HepG2 (cell line): Measurements from ENCODE around the gene SCP2. TPM values are rescaled to one million over a fixed set of nuclear protein-coding genes. Genes with fewer than 3 reads are reported as not detected.

ENCODE experiments used
- CREM ChIP-seq, 2 experiments: sonication (generic) in 1 of 2; formaldehyde crosslinking in 1 of 2; IDR thresholded peaks; 2 replicates each; pipeline versions ENCODE4 v1.4.0 to v1.6.1; 2016 to 2020; ENCODE audit warnings: antibody characterized with exemption in 1 of 2, mild to moderate bottlenecking in 1 of 2, missing genetic modification reagents in 1 of 2
- FOXC1 ChIP-seq: sonication (generic); formaldehyde crosslinking; IDR thresholded peaks from 2 replicates; pipeline ENCODE4 v1.8.0; 2022; ENCODE audit warnings: mild to moderate bottlenecking, missing genetic modification reagents, borderline replicate concordance
- LBX2 ChIP-seq: sonication (generic); formaldehyde crosslinking; IDR thresholded peaks from 2 replicates; pipeline ENCODE4 v1.5.0; 2020; ENCODE audit warnings: missing genetic modification reagents, mild to moderate bottlenecking, borderline replicate concordance
- NFAT5 ChIP-seq: sonication (generic); formaldehyde crosslinking; IDR thresholded peaks from 2 replicates; pipeline ENCODE4 v1.4.0; 2020; ENCODE audit warnings: missing genetic modification reagents
- PRMT3 ChIP-seq: sonication (generic); formaldehyde crosslinking; IDR thresholded peaks from 2 replicates; pipeline ENCODE4 v1.8.1; 2022; ENCODE audit warnings: low read depth, mild to moderate bottlenecking, moderate library complexity, missing genetic modification reagents, borderline replicate concordance
- RCOR2 ChIP-seq: IDR thresholded peaks from 2 replicates; pipeline ENCODE4 v1.6.1; 2016; ENCODE audit warnings: missing biosample characterization, missing genetic modification reagents
- TRIM24 ChIP-seq: sonication (generic); formaldehyde crosslinking; IDR thresholded peaks from 2 replicates; pipeline ENCODE4 v1.8.0; 2022; ENCODE audit warnings: mild to moderate bottlenecking, missing genetic modification reagents
- ZBTB37 ChIP-seq: sonication (generic); formaldehyde crosslinking; IDR thresholded peaks from 2 replicates; pipeline ENCODE4 v1.4.0; 2020; ENCODE audit warnings: mild to moderate bottlenecking, missing genetic modification reagents
- ZNF281 ChIP-seq: sonication (generic); formaldehyde crosslinking; IDR thresholded peaks from 2 replicates; pipeline ENCODE4 v1.4.0; 2020; ENCODE audit warnings: missing genetic modification reagents, borderline replicate concordance
- polyA plus RNA-seq, 8 experiments: library from polyadenylated mRNA; depleted of rRNA in 3 of 8; stranded (reverse) in 7 of 8; unstranded in 1 of 8; fragments of >200 nt; fragmentation: Illumina TruSeq in 4 of 8; extraction: Trizol in 4 of 8; gene quantifications; 2 replicates each; pipeline versions ENCODE4 v1.2.1 to v1.2.3, GENCODE V29; 2011 to 2016; ENCODE audit warnings: low read depth in 4 of 8, missing spikeins in 1 of 8, mixed read lengths in 1 of 8; ENCODE audit not compliant: insufficient read depth in 1 of 8
- total RNA-seq, 5 experiments: library from RNA; depleted of rRNA; stranded (reverse); fragments of >200 nt; fragmentation: Illumina TruSeq; extraction: Trizol; gene quantifications; 2 replicates each; pipeline ENCODE4 v1.2.3, GENCODE V29; 2016; ENCODE audit warnings: low read depth in 1 of 5
- TF ChIP-seq, protein P1 (sequence below), 2 experiments: sonication (generic) in 1 of 2; formaldehyde crosslinking in 1 of 2; IDR thresholded peaks; 2 replicates each; pipeline versions ENCODE4 v1.4.0 to v1.6.1; 2016 to 2020; ENCODE audit warnings: borderline replicate concordance in 1 of 2, low read depth in 1 of 2, mild to moderate bottlenecking in 1 of 2, missing genetic modification reagents in 1 of 2

SCP2 gene
- total and polyA plus RNA-seq, 2 of the 13 experiments (the other 11 are each of a cell fraction or from before 2014, with no cell fraction given): 59.0 to 133 TPM

GRCh38 chr1:53014791-53015507 lies 87.9 kb downstream of the SCP2 start (continued):
- TF ChIP-seq, protein P1, sequence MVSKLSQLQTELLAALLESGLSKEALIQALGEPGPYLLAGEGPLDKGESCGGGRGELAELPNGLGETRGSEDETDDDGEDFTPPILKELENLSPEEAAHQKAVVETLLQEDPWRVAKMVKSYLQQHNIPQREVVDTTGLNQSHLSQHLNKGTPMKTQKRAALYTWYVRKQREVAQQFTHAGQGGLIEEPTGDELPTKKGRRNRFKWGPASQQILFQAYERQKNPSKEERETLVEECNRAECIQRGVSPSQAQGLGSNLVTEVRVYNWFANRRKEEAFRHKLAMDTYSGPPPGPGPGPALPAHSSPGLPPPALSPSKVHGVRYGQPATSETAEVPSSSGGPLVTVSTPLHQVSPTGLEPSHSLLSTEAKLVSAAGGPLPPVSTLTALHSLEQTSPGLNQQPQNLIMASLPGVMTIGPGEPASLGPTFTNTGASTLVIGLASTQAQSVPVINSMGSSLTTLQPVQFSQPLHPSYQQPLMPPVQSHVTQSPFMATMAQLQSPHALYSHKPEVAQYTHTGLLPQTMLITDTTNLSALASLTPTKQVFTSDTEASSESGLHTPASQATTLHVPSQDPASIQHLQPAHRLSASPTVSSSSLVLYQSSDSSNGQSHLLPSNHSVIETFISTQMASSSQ (IDR thresholded peaks at IDR 0.05; ENCODE audit: low read depth): peak; percentile 38; the same call in 1 of the 2 replicates
- TF ChIP-seq, protein P1 (CRISPR knock-in tag; IDR thresholded peaks at IDR 0.05; ENCODE audit: borderline replicate concordance): no peak
- TF ChIP-seq LBX2 (CRISPR knock-in tag): no peak
- no peak for TF ChIP-seq ZBTB37 (CRISPR knock-in tag)
- no peak for TF ChIP-seq FOXC1 (CRISPR knock-in tag)
- no peak for TF ChIP-seq PRMT3 (CRISPR knock-in tag)
- TF ChIP-seq TRIM24 (CRISPR knock-in tag): no peak
- TF ChIP-seq CREM (IDR thresholded peaks at IDR 0.05): peak; percentile 72
- TF ChIP-seq CREM (CRISPR knock-in tag; IDR thresholded peaks at IDR 0.05): no peak
- no peak for TF ChIP-seq RCOR2 (CRISPR knock-in tag)
- no peak for TF ChIP-seq NFAT5 (CRISPR knock-in tag)
- TF ChIP-seq ZNF281: no peak
